ENCODE results near the gene ZNF469.
A peak's percentile ranks its signal among the peaks of the same experiment; 100 is the strongest.

Gene ZNF469

DNA sequence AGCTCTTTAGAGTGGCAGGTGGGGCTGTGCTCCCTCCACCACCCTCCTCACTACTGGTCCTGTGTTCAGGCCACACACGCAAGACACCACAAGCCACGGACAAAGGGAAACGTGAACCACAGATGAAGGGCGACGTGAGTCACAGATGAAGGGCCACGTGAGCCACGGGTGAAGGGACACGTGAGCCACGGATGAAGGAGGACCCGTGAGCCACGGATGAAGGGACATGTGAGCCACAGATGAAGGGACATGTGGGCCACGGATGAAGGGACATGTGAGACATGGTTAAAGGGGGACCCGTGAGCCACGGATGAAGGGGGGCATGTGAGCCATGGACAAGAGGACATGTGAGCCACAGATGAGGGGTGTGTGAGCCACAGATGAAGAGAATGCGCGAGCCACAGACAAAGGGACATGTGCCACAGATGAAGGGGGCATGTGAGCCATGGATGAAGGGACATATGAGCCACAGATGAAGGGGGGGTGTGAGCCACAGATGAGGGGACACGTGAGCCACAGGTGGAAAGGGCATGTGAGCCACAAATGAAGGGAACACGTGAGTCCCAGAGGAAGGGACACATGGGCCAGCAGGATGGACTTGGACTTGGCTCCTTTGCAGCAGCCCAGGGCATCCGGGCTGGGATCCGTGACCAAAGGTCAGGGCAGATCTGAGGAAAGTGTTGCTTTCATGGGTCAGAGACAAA is 15.6 kb downstream of the ZNF469 start:
- Histone ChIP-seq H3K4me2 (peak overlapping the region; percentile 69), H3K9ac (no peak overlapping the region), H3K4me1 (peaks cover 26% of the 10 kb centered on the region), H3K9me3 (no peaks in the 10 kb centered on the region), H3K27me3 (peaks cover 51% of the 10 kb centered on the region), H3K4me3 (no peak overlapping the region), H3K36me3 (no peaks in the 10 kb centered on the region), H3K27ac (no peak overlapping the region), H4K20me1 (peaks cover 10% of the 10 kb centered on the region; the same call in 1 of the 2 replicates)
- no peak for TF ChIP-seq Cebpa-rat (IDR thresholded peaks at IDR 0.05)

DNA sequence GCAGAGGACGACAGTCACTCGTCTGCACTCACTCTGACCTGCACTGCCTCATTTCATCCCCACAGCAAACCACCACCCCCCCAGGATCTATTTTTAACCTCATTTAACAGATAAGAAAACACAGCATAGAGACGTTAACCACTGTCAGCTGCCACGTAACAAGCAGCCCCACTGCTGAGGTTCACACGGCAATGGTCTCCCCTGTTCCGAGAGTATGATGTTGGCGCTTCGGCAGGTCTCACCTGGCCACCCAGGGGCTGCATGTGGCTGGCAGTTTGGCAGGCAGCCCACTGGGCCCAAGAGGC is 16.1 kb downstream of the ZNF469 start:
- no peak for TF ChIP-seq Cebpa-rat (IDR thresholded peaks at IDR 0.05)
- Histone ChIP-seq H3K4me3 (no peak overlapping the region), H3K36me3 (no peaks in the 10 kb centered on the region), H3K9ac (no peak overlapping the region), H4K20me1 (peaks cover 10% of the 10 kb centered on the region; the same call in 1 of the 2 replicates), H3K27ac (no peak overlapping the region), H3K9me3 (no peaks in the 10 kb centered on the region), H3K4me1 (peaks cover 31% of the 10 kb centered on the region), H3K4me2 (peak overlapping the region; percentile 69), H3K27me3 (peaks cover 46% of the 10 kb centered on the region)

GRCh38 chr16:88400186-88400585 is 17.4 kb downstream of the ZNF469 start:
- no peak for TF ChIP-seq Cebpa-rat (IDR thresholded peaks at IDR 0.05)
- H3K4me3 ChIP-seq, result no peak overlapping the region
- no peaks in the 10 kb centered on the region for H3K9me3 ChIP-seq
- H3K4me1 ChIP-seq, result peaks cover 44% of the 10 kb centered on the region
- no peak overlapping the region for H3K4me2 ChIP-seq
- H3K36me3 ChIP-seq, result no peaks in the 10 kb centered on the region
- peaks cover 34% of the 10 kb centered on the region for H3K27me3 ChIP-seq
- no peak overlapping the region for H3K9ac ChIP-seq
- H3K27ac ChIP-seq, result no peak overlapping the region
- peaks cover 10% of the 10 kb centered on the region; the same call in 1 of the 2 replicates for H4K20me1 ChIP-seq

- Histone ChIP-seq H3K27me3 (peaks cover 20% of the 10 kb centered on the region), H3K4me2 (no peak overlapping the region), H3K9ac (no peak overlapping the region), H3K36me3 (no peaks in the 10 kb centered on the region), H3K4me3 (no peak overlapping the region), H3K4me1 (peaks cover 59% of the 10 kb centered on the region), H3K27ac (no peak overlapping the region), H3K9me3 (no peaks in the 10 kb centered on the region), H4K20me1 (peaks cover 5% of the 10 kb centered on the region; the same call in 1 of the 2 replicates)
- TF ChIP-seq Cebpa-rat (IDR thresholded peaks at IDR 0.05), result no peak
Observed at GRCh38 chr16:88401604-88402246, 19.0 kb downstream of the ZNF469 start.

DNA sequence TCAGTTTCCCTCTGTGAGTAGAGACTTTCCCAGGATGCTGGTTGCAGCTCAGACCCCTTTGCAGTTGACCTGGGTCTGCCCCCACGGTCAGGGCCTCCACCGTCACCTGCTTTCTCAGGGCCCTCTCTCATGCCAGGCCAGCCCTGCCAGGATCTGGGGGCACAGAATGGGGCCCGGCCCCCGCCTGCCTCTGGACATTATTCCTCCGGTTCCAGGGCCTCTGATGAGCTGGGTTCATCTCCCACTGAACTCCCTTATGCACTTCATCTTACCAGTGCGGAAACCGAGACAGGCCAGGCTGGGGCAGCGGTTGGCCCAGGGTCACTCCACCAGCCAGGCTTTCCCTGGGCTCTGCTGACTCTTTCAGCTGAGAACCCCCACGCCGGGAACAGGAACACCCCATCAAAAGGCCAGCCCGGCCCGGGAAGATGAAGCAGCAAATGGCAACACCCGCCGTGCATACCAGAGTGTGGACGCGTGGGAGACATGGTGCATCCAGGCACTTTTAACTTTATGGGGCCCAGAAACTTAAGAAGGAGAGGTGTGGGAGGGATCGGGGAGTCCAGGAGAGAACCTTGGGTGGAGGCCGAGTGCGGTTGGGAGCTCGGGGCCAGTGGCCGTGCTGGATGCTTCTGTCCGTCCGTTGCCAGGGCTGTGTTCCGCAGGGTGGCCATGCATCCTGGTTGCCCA is 19.9 kb downstream of the ZNF469 start:
- Histone ChIP-seq H3K9ac (no peak overlapping the region), H3K4me3 (no peak overlapping the region), H4K20me1 (no peaks in the 10 kb centered on the region), H3K4me1 (peaks cover 68% of the 10 kb centered on the region), H3K4me2 (peak overlapping the region; percentile 77), H3K36me3 (no peaks in the 10 kb centered on the region), H3K27me3 (peaks cover 10% of the 10 kb centered on the region), H3K9me3 (no peaks in the 10 kb centered on the region), H3K27ac (no peak overlapping the region)
- TF ChIP-seq Cebpa-rat (IDR thresholded peaks at IDR 0.05), result no peak

GRCh38 chr16:88403794-88404581 is 21.2 kb downstream of the ZNF469 start:
- no peak for TF ChIP-seq Cebpa-rat (IDR thresholded peaks at IDR 0.05)
- no peak overlapping the region for H3K9ac ChIP-seq
- H4K20me1 ChIP-seq, result no peaks in the 10 kb centered on the region
- no peaks in the 10 kb centered on the region for H3K27me3 ChIP-seq
- no peak overlapping the region for H3K4me3 ChIP-seq
- H3K36me3 ChIP-seq, result no peaks in the 10 kb centered on the region
- H3K9me3 ChIP-seq, result no peaks in the 10 kb centered on the region
- peaks cover 70% of the 10 kb centered on the region for H3K4me1 ChIP-seq
- peak overlapping the region; percentile 77 for H3K4me2 ChIP-seq
- no peak overlapping the region for H3K27ac ChIP-seq

GRCh38 chr16:88404769-88405168 is 22.0 kb downstream of the ZNF469 start:
- Histone ChIP-seq H3K27me3 (no peaks in the 10 kb centered on the region), H4K20me1 (no peaks in the 10 kb centered on the region), H3K4me2 (peak overlapping the region; percentile 77)

GRCh38 chr16:88405216-88406060 is 22.7 kb downstream of the ZNF469 start:
- H3K4me3 ChIP-seq, result no peak overlapping the region
- H3K27me3 ChIP-seq, result no peaks in the 10 kb centered on the region
- peak overlapping the region; percentile 77 for H3K4me2 ChIP-seq
- H4K20me1 ChIP-seq, result no peaks in the 10 kb centered on the region
- H3K9me3 ChIP-seq, result no peaks in the 10 kb centered on the region
- no peak overlapping the region for H3K9ac ChIP-seq
- H3K27ac ChIP-seq, result no peak overlapping the region
- H3K4me1 ChIP-seq, result peaks cover 62% of the 10 kb centered on the region
- no peak for TF ChIP-seq Cebpa-rat (IDR thresholded peaks at IDR 0.05)
- H3K36me3 ChIP-seq, result no peaks in the 10 kb centered on the region

More at GRCh38 chr16:88404769-88405168, 22.0 kb downstream of the ZNF469 start:
- Histone ChIP-seq H3K4me1 (peaks cover 63% of the 10 kb centered on the region), H3K27ac (no peak overlapping the region), H3K4me3 (no peak overlapping the region), H3K9me3 (no peaks in the 10 kb centered on the region), H3K9ac (no peak overlapping the region), H3K36me3 (no peaks in the 10 kb centered on the region)
- TF ChIP-seq Cebpa-rat (IDR thresholded peaks at IDR 0.05), result no peak

Data from BLaER1 (cell line).